OCI-LY7 (cell line): Measurements from ENCODE around the gene KIAA0513.

Experiments
- CTCF ChIP-seq: fragments of 200-600 bp; sonication (generic); conservative IDR thresholded peaks from 2 replicates; pipeline ENCODE4 v1.5.1; 2014; ENCODE audit warnings: mild to moderate bottlenecking, antibody characterized with exemption, low read length, moderate library complexity, mixed read lengths
- EZH2phosphoT487 ChIP-seq: fragments of 200-600 bp; sonication (generic); IDR thresholded peaks from 2 replicates; pipeline ENCODE4 v1.6.1; 2018; ENCODE audit warnings: low read depth, borderline replicate concordance, mild to moderate bottlenecking, mixed run types, antibody characterized with exemption, low read length, moderate library complexity, mixed read lengths

- TF ChIP-seq CTCF (no peak), EZH2phosphoT487 (no peak)
Measured at GRCh38 chr16:85129876-85130704, 102.5 kb downstream of the KIAA0513 start.
